GM21367 (cell line): Measurements from ENCODE around the gene RPA4.
"Not testable (repeated sequence)": the region's sequence is repeated elsewhere in the genome, so short reads cannot be mapped to it uniquely, and the experiment has no call there.

Source experiments
- ATAC-seq: cut with Tn5 transposase; IDR thresholded peaks from one replicate; pipeline ENCODE4 v1.9.1; 2021; ENCODE audit not compliant: unreplicated experiment

Gene RPA4

GRCh38 chrX:96883608-96884007, at the start of gene RPA4:
RPA4 (plus strand) TSS chrX:96883908; CDS start chrX:96884311, 403 bp downstream.
- ATAC-seq = no peak

- no peak for ATAC-seq
These were observed 49.6 kb upstream of the RPA4 start for GRCh38 chrX:96834137-96834536.

GRCh38 chrX:96835660-96836289, 47.9 kb upstream of the RPA4 start:
- ATAC-seq = peak; percentile 76

GRCh38 chrX:96837808-96838207, 45.9 kb upstream of the RPA4 start:
- ATAC-seq = no peak

- ATAC-seq = no peak
These were observed 45.2 kb upstream of the RPA4 start for GRCh38 chrX:96838537-96838936.

GRCh38 chrX:96841325-96841724, 42.4 kb upstream of the RPA4 start:
- ATAC-seq = no peak

- not testable (repeated sequence) for ATAC-seq
These were observed 41.8 kb upstream of the RPA4 start for GRCh38 chrX:96841866-96842265.

- no peak for ATAC-seq
These were observed 40.1 kb upstream of the RPA4 start for GRCh38 chrX:96843566-96843965.

GRCh38 chrX:96846841-96847240, 36.9 kb upstream of the RPA4 start:
- ATAC-seq = no peak

- ATAC-seq = not testable (repeated sequence)
These were observed 24.3 kb upstream of the RPA4 start for GRCh38 chrX:96859422-96859821.

GRCh38 chrX:96861218-96861617, 22.5 kb upstream of the RPA4 start:
- ATAC-seq = peak; percentile 74

- ATAC-seq = peak; percentile 31
These were observed 22.0 kb upstream of the RPA4 start for GRCh38 chrX:96861661-96862060.

- no peak for ATAC-seq
These were observed 319 bp downstream of the RPA4 start for GRCh38 chrX:96884027-96884426.

- ATAC-seq = no peak
These were observed 6.0 kb downstream of the RPA4 start for GRCh38 chrX:96889726-96890125.

GRCh38 chrX:96906741-96907140, 23.0 kb downstream of the RPA4 start:
- ATAC-seq = no peak

GRCh38 chrX:96907516-96908272, 24.0 kb downstream of the RPA4 start:
- no peak for ATAC-seq

GRCh38 chrX:96909291-96909690, 25.6 kb downstream of the RPA4 start:
- no peak for ATAC-seq

- ATAC-seq = no peak
These were observed 35.2 kb downstream of the RPA4 start for GRCh38 chrX:96918864-96919263.

- ATAC-seq = no peak
These were observed 36.0 kb downstream of the RPA4 start for GRCh38 chrX:96919672-96920071.

GRCh38 chrX:96924581-96924980, 40.9 kb downstream of the RPA4 start:
- no peak for ATAC-seq

GRCh38 chrX:96929036-96929435, 45.3 kb downstream of the RPA4 start:
- no peak for ATAC-seq
